ENCODE data around the gene TSHR. TPM values are rescaled to one million over a fixed set of nuclear protein-coding genes. Genes with fewer than 3 reads are reported as not detected.

Gene TSHR
- total RNA-seq, 1 experiment from 2014 or later, result not detected

DNA sequence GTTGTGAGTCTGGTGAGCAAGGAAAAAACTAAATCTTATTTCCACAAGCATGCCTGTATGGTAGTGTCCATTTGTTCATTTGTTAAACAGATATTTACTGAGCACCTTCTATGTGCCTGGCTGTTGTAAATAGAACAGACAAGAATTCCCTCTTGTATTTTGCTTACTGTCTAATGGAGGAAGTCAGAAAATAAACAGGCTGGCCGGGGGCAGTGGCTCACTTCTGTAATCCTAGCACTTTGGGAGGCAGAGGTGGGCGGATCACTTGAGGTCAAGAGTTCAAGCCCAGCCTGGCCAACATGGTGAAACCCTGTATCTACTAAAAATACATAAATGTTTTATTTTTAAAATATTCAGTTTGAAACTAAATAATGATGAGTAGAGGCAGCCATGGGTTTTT, 186.0 kb downstream of the TSHR start:
- no peak overlapping the region for H3K4me2 ChIP-seq (ENCODE audit: low read length)
- RAD21 ChIA-PET (ENCODE audit: low non-redundant PET in 1 of 2, low total read pairs in 2 of 2, uncharacterized antibody in 2 of 2, unreplicated experiment in 2 of 2), result no interaction called here
- no peak overlapping the region for H3K27ac ChIP-seq (ENCODE audit: low read depth, low read length)
- H3K4me3 ChIP-seq (replicated peaks in 1 of 2; ENCODE audit: low read depth in 1 of 2, low read length in 2 of 2), result no peak overlapping the region
- ATAC-seq (no peak), DNase-seq (ENCODE audit: low read depth, low spot score) (no peak)
- CTCF ChIA-PET, result no interaction called here
- TF ChIP-seq, protein P1, sequence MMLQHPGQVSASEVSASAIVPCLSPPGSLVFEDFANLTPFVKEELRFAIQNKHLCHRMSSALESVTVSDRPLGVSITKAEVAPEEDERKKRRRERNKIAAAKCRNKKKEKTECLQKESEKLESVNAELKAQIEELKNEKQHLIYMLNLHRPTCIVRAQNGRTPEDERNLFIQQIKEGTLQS (IDR thresholded peaks at IDR 0.05), result no peak
- TF ChIP-seq JUND (IDR thresholded peaks at IDR 0.05) (no peak), ELF1 (IDR thresholded peaks at IDR 0.05; ENCODE audit: borderline replicate concordance, low read depth) (no peak), CBX3 (IDR thresholded peaks at IDR 0.05; ENCODE audit: low read depth) (no peak), POLR2A (IDR thresholded peaks at IDR 0.05; ENCODE audit: borderline replicate concordance, extremely low read depth, insufficient read depth, insufficient read length) (no peak), CEBPB (IDR thresholded peaks at IDR 0.05; ENCODE audit: low read depth) (no peak), SRF (IDR thresholded peaks at IDR 0.05; ENCODE audit: low read depth) (no peak), RAD21 (IDR thresholded peaks at IDR 0.05; ENCODE audit: low read depth) (no peak), POLR2AphosphoS5 (IDR thresholded peaks at IDR 0.05; ENCODE audit: low read depth, low read length) (no peak)
- TF ChIP-seq, protein P2, sequence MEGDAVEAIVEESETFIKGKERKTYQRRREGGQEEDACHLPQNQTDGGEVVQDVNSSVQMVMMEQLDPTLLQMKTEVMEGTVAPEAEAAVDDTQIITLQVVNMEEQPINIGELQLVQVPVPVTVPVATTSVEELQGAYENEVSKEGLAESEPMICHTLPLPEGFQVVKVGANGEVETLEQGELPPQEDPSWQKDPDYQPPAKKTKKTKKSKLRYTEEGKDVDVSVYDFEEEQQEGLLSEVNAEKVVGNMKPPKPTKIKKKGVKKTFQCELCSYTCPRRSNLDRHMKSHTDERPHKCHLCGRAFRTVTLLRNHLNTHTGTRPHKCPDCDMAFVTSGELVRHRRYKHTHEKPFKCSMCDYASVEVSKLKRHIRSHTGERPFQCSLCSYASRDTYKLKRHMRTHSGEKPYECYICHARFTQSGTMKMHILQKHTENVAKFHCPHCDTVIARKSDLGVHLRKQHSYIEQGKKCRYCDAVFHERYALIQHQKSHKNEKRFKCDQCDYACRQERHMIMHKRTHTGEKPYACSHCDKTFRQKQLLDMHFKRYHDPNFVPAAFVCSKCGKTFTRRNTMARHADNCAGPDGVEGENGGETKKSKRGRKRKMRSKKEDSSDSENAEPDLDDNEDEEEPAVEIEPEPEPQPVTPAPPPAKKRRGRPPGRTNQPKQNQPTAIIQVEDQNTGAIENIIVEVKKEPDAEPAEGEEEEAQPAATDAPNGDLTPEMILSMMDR (IDR thresholded peaks at IDR 0.05 in 2 of 3, conservative IDR thresholded peaks at IDR 0.05 in 1 of 3; ENCODE audit: borderline replicate concordance in 1 of 3, insufficient read depth in 1 of 3, low read depth in 2 of 3, low read length in 2 of 3), result no peak
- H4K20me1 ChIP-seq (ENCODE audit: insufficient read depth), result no peaks in the 10 kb centered on the region
- no TSS peak for BruUV-seq (replicated peaks)
- H3K27me3 ChIP-seq (ENCODE audit: insufficient read depth, low read length), result no peaks in the 10 kb centered on the region
- H3K4me1 ChIP-seq (ENCODE audit: control insufficient read depth in 1 of 2, insufficient read depth in 2 of 2, low read length in 2 of 2), result peaks cover 0 to 8% of the 10 kb centered on the region in 2 experiments; a peak in 2 of 4 replicates
- H3K9ac ChIP-seq (ENCODE audit: low read length), result no peak overlapping the region
- POLR2A ChIA-PET, result no interaction called here
- intact Hi-C loops (cut with micrococcal nuclease), result no loop called here
- H3K36me3 ChIP-seq (ENCODE audit: control insufficient read depth in 1 of 2, insufficient read depth in 2 of 2, low read length in 2 of 2), result no peaks in the 10 kb centered on the region
- H2AFZ ChIP-seq (ENCODE audit: low read depth, low read length, poor library complexity, severe bottlenecking), result no peak overlapping the region
- H3K79me2 ChIP-seq (ENCODE audit: insufficient read depth, low read length), result no peaks in the 10 kb centered on the region
- H3K9me2 ChIP-seq (ENCODE audit: insufficient read depth), result no peaks in the 10 kb centered on the region
- no peaks in the 10 kb centered on the region for H3K9me3 ChIP-seq (ENCODE audit: control insufficient read depth in 1 of 2, insufficient read depth in 1 of 2, low read depth in 1 of 2, low read length in 2 of 2)

- Histone ChIP-seq H2AFZ (ENCODE audit: low read depth, low read length, poor library complexity, severe bottlenecking) (no peak overlapping the region), H3K27ac (ENCODE audit: low read depth, low read length) (no peak overlapping the region), H4K20me1 (ENCODE audit: insufficient read depth) (no peaks in the 10 kb centered on the region), H3K79me2 (ENCODE audit: insufficient read depth, low read length) (no peaks in the 10 kb centered on the region), H3K27me3 (ENCODE audit: insufficient read depth, low read length) (no peaks in the 10 kb centered on the region), H3K4me1 (ENCODE audit: control insufficient read depth in 1 of 2, insufficient read depth in 2 of 2, low read length in 2 of 2) (no peaks in the 10 kb centered on the region), H3K9me2 (ENCODE audit: insufficient read depth) (no peaks in the 10 kb centered on the region), H3K4me3 (replicated peaks in 1 of 2; ENCODE audit: low read depth in 1 of 2, low read length in 2 of 2) (no peak overlapping the region), H3K36me3 (ENCODE audit: control insufficient read depth in 1 of 2, insufficient read depth in 2 of 2, low read length in 2 of 2) (no peaks in the 10 kb centered on the region), H3K9ac (ENCODE audit: low read length) (no peak overlapping the region), H3K4me2 (ENCODE audit: low read length) (no peak overlapping the region), H3K9me3 (ENCODE audit: control insufficient read depth in 1 of 2, insufficient read depth in 1 of 2, low read depth in 1 of 2, low read length in 2 of 2) (no peaks in the 10 kb centered on the region)
- RAD21 ChIA-PET (ENCODE audit: low non-redundant PET in 1 of 2, low total read pairs in 2 of 2, uncharacterized antibody in 2 of 2, unreplicated experiment in 2 of 2), result no interaction called here
- intact Hi-C loops (cut with micrococcal nuclease), result no loop called here
- POLR2A ChIA-PET, result no interaction called here
- DNase-seq (ENCODE audit: low read depth, low spot score), result no peak
- no TSS peak for BruUV-seq (replicated peaks)
- CTCF ChIA-PET, result no interaction called here
- ATAC-seq, result no peak
- TF ChIP-seq CEBPB (IDR thresholded peaks at IDR 0.05; ENCODE audit: low read depth), result no peak
- no peak for TF ChIP-seq REST (IDR thresholded peaks at IDR 0.05; ENCODE audit: low read depth)
- no peak for TF ChIP-seq ZBTB33 (IDR thresholded peaks at IDR 0.05; ENCODE audit: extremely low read depth, insufficient replicate concordance, low read length)
- TF ChIP-seq CBX3 (IDR thresholded peaks at IDR 0.05; ENCODE audit: low read depth), result no peak
- no peak for TF ChIP-seq RAD21 (IDR thresholded peaks at IDR 0.05; ENCODE audit: low read depth)
- TF ChIP-seq POLR2A (IDR thresholded peaks at IDR 0.05; ENCODE audit: borderline replicate concordance, extremely low read depth, insufficient read depth, insufficient read length), result no peak
- TF ChIP-seq POLR2AphosphoS5 (IDR thresholded peaks at IDR 0.05; ENCODE audit: low read depth, low read length), result no peak
- TF ChIP-seq ELF1 (IDR thresholded peaks at IDR 0.05; ENCODE audit: borderline replicate concordance, low read depth), result no peak
Observed at GRCh38 chr14:81143793-81144192, 188.4 kb downstream of the TSHR start.

Measured in HCT116 (cell line).